GM23338 (cell line): ENCODE results near the gene SEZ6L. TPM values are rescaled to one million over a fixed set of nuclear protein-coding genes. Genes with fewer than 3 reads are reported as not detected.

Source experiments
- ATAC-seq: fragments of 200-7000 bp; cut with Tn5 transposase; 3 replicates; pipeline ENCODE4 v1.9.1; 2020
- DNase-seq: peaks from one replicate; pipeline ENCODE4 v3.0.0-alpha.2; 2015; ENCODE audit warnings: low spot score
- H2AFZ ChIP-seq: fragments of 200-600 bp; sonication (generic); 2 replicates; pipeline ENCODE4 v1.8.0; 2016; ENCODE audit warnings: antibody characterized with exemption, mild to moderate bottlenecking, moderate library complexity
- H3F3A ChIP-seq: fragments of 200-600 bp; sonication (generic); replicated peaks from 2 replicates; pipeline ENCODE4 v1.8.0; 2017; ENCODE audit warnings: antibody characterized with exemption, mixed run types, low read depth
- H3K27ac ChIP-seq: fragments of 200-600 bp; sonication (generic); 2 replicates; pipeline ENCODE4 v1.6.1; 2016; ENCODE audit warnings: low read depth
- H3K27me3 ChIP-seq: fragments of 200-600 bp; sonication (generic); 2 replicates; pipeline ENCODE4 v1.8.0; 2016; ENCODE audit warnings: mild to moderate bottlenecking, mixed run types, moderate library complexity; ENCODE audit not compliant: insufficient read depth
- H3K36me3 ChIP-seq: fragments of 200-600 bp; sonication (generic); 2 replicates; pipeline ENCODE4 v1.8.0; 2016; ENCODE audit warnings: mild to moderate bottlenecking; ENCODE audit not compliant: insufficient read depth
- H3K4me1 ChIP-seq: fragments of 200-600 bp; sonication (generic); 2 replicates; pipeline ENCODE4 v1.8.0; 2016; ENCODE audit warnings: mild to moderate bottlenecking, moderate library complexity; ENCODE audit not compliant: insufficient read depth
- H3K4me2 ChIP-seq: fragments of 200-600 bp; sonication (generic); 2 replicates; pipeline ENCODE4 v1.7.1; 2017; ENCODE audit warnings: mixed run types
- H3K4me3 ChIP-seq: fragments of 200-600 bp; sonication (generic); 2 replicates; pipeline ENCODE4 v1.6.1; 2016; ENCODE audit warnings: mixed run types
- H3K79me2 ChIP-seq: fragments of 200-600 bp; sonication (generic); replicated peaks from 2 replicates; pipeline ENCODE4 v1.8.0; 2017; ENCODE audit warnings: mild to moderate bottlenecking; ENCODE audit not compliant: insufficient read depth
- H3K9me2 ChIP-seq: fragments of 200-600 bp; sonication (generic); 2 replicates; pipeline ENCODE4 v1.8.0; 2017; ENCODE audit not compliant: insufficient read depth
- H4K20me1 ChIP-seq: fragments of 200-600 bp; sonication (generic); replicated peaks from 2 replicates; pipeline ENCODE4 v1.8.0; 2017; ENCODE audit warnings: mild to moderate bottlenecking; ENCODE audit not compliant: insufficient read depth
- H3K27ac Mint-ChIP-seq: 2 replicates; pipeline ENCODE4 v1.8.0; 2020; ENCODE audit warnings: inconsistent platforms, mild to moderate bottlenecking, moderate library complexity, mixed read lengths
- H3K27me3 Mint-ChIP-seq: 3 replicates; pipeline ENCODE4 v1.8.0; 2022; ENCODE audit warnings: low read depth, mild to moderate bottlenecking, moderate library complexity, mixed read lengths, inconsistent platforms; ENCODE audit not compliant: insufficient read depth, poor library complexity
- H3K36me3 Mint-ChIP-seq: 3 replicates; pipeline ENCODE4 v1.8.0; 2021; ENCODE audit warnings: low read depth, mild to moderate bottlenecking, inconsistent platforms, moderate library complexity, mixed read lengths
- H3K4me1 Mint-ChIP-seq: 3 replicates; pipeline ENCODE4 v1.8.0; 2020; ENCODE audit warnings: mild to moderate bottlenecking, inconsistent platforms, mixed read lengths
- H3K4me3 Mint-ChIP-seq: 3 replicates; pipeline ENCODE4 v1.8.0; 2021; ENCODE audit warnings: moderate library complexity, mild to moderate bottlenecking, inconsistent platforms, mixed read lengths
- H3K9me3 Mint-ChIP-seq: 3 replicates; pipeline ENCODE4 v1.8.0; 2020; ENCODE audit warnings: moderate library complexity, mild to moderate bottlenecking, inconsistent platforms, mixed read lengths
- CREB1 ChIP-seq: fragments of 250-450 bp; sonication (Bioruptor Pico); IDR thresholded peaks from 2 replicates; pipeline ENCODE4 v1.5.0; 2020; ENCODE audit warnings: low read depth, mild to moderate bottlenecking, moderate library complexity
- EZH2 ChIP-seq: fragments of 200-600 bp; sonication (generic); IDR thresholded peaks from one replicate; pipeline ENCODE4 v1.8.0; 2017; ENCODE audit warnings: antibody characterized with exemption, mild to moderate bottlenecking, low read depth; ENCODE audit not compliant: unreplicated experiment
- EZH2phosphoT487 ChIP-seq: fragments of 200-600 bp; sonication (generic); IDR thresholded peaks from one replicate; pipeline ENCODE4 v1.8.1; 2018; ENCODE audit warnings: antibody characterized with exemption; ENCODE audit not compliant: unreplicated experiment
- JUNB ChIP-seq: IDR thresholded peaks from one replicate; pipeline ENCODE4 v1.6.1; 2016; ENCODE audit warnings: antibody characterized with exemption; ENCODE audit not compliant: unreplicated experiment
- NANOG ChIP-seq: IDR thresholded peaks from 2 replicates; pipeline ENCODE4 v1.6.1; 2016; ENCODE audit warnings: antibody characterized with exemption, borderline replicate concordance
- POLR2AphosphoS5 ChIP-seq: IDR thresholded peaks from 2 replicates; pipeline ENCODE4 v1.6.1; 2016; ENCODE audit warnings: antibody characterized with exemption, low read depth
- STAT1 ChIP-seq: IDR thresholded peaks from one replicate; pipeline ENCODE4 v1.6.1; 2016; ENCODE audit warnings: antibody characterized with exemption; ENCODE audit not compliant: unreplicated experiment
- ZNF114 ChIP-seq: fragments of 250-450 bp; sonication (Bioruptor Pico); IDR thresholded peaks from 2 replicates; pipeline ENCODE4 v1.5.0; 2020; ENCODE audit warnings: mild to moderate bottlenecking, moderate library complexity
- ZNF331 ChIP-seq: fragments of 250-450 bp; sonication (Bioruptor Pico); IDR thresholded peaks from 2 replicates; pipeline ENCODE4 v1.5.0; 2020; ENCODE audit warnings: low read depth, mild to moderate bottlenecking, moderate library complexity
- polyA plus RNA-seq: library from polyadenylated mRNA; unstranded; fragments of >200 nt; fragmentation: Nextera tagmentation; extraction: Ambion mirVana; gene quantifications from 2 replicates; pipeline ENCODE4 v1.2.1, GENCODE V29; 2016
- total RNA-seq: library from RNA; depleted of rRNA; stranded (reverse); fragments of >200 nt; shearing (Covaris generic); gene quantifications from 2 replicates; pipeline ENCODE4 v1.2.3, GENCODE V29; 2014
- TF ChIP-seq, protein P1 (sequence below), 2 experiments: fragments of 200-600 bp in 1 of 2; sonication (generic) in 1 of 2; conservative IDR thresholded peaks; 2 replicates each; pipeline versions ENCODE4 v1.5.1 to v1.6.1; 2016 to 2017; ENCODE audit warnings: antibody characterized with exemption in 2 of 2, low read depth in 2 of 2, mild to moderate bottlenecking in 2 of 2, moderate library complexity in 1 of 2
- TF ChIP-seq, protein P2 (sequence below): fragments of 250-450 bp; sonication (Bioruptor Pico); IDR thresholded peaks from 2 replicates; pipeline ENCODE4 v1.5.0; 2020; ENCODE audit warnings: mild to moderate bottlenecking, moderate library complexity
- TF ChIP-seq, protein P3 (sequence below): IDR thresholded peaks from 2 replicates; pipeline ENCODE4 v1.6.1; 2016; ENCODE audit warnings: antibody characterized with exemption
- TF ChIP-seq, protein P4 (sequence below): IDR thresholded peaks from one replicate; pipeline ENCODE4 v1.6.1; 2018; ENCODE audit warnings: antibody characterized with exemption; ENCODE audit not compliant: unreplicated experiment

SEZ6L gene
- total and polyA plus RNA-seq, 2 experiments from 2014 or later = 0.13 to 0.24 TPM

DNA sequence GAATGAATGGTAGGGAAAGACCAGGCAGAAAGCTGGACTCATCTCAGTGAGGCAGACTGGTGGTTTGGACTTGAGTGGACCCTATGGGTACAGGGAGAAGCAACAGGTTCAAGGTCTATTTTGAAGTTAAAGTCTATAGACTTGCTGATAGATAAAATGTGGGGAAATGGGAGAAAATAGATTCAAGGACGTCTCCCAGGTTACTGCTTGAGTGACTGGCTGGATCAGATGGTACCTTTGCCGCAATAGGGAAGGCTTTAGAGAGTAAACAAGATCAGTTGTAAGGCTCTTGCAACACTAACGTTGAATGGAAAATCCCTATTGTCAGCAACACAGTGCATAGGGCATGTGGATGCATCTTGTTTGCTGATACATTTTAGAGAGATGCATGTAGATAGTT is 27.4 kb downstream of the SEZ6L start:
- Histone ChIP-seq H3K27me3 (no peaks in the 10 kb centered on the region), H3K27ac (no peak overlapping the region), H2AFZ (no peak overlapping the region), H3F3A (no peaks in the 10 kb centered on the region), H3K36me3 (no peaks in the 10 kb centered on the region), H3K4me2 (no peak overlapping the region), H3K4me1 (no peaks in the 10 kb centered on the region), H3K9me2 (peaks cover 5% of the 10 kb centered on the region; the same call in 1 of the 2 replicates), H3K79me2 (no peaks in the 10 kb centered on the region), H3K4me3 (no peak overlapping the region), H4K20me1 (no peaks in the 10 kb centered on the region)
- ATAC-seq = no peak
- Mint-ChIP-seq H3K36me3 (no peaks in the 10 kb centered on the region), H3K27me3 (peaks cover 2% of the 10 kb centered on the region), H3K27ac (no peak overlapping the region), H3K4me3 (no peak overlapping the region), H3K9me3 (no peaks in the 10 kb centered on the region), H3K4me1 (no peaks in the 10 kb centered on the region; the same call in 2 of the 3 replicates)
- no peak for TF ChIP-seq EZH2
- no peak for TF ChIP-seq CREB1
- no peak for TF ChIP-seq ZNF114 (CRISPR knock-in tag)
- no peak for TF ChIP-seq STAT1
- TF ChIP-seq, protein P1, sequence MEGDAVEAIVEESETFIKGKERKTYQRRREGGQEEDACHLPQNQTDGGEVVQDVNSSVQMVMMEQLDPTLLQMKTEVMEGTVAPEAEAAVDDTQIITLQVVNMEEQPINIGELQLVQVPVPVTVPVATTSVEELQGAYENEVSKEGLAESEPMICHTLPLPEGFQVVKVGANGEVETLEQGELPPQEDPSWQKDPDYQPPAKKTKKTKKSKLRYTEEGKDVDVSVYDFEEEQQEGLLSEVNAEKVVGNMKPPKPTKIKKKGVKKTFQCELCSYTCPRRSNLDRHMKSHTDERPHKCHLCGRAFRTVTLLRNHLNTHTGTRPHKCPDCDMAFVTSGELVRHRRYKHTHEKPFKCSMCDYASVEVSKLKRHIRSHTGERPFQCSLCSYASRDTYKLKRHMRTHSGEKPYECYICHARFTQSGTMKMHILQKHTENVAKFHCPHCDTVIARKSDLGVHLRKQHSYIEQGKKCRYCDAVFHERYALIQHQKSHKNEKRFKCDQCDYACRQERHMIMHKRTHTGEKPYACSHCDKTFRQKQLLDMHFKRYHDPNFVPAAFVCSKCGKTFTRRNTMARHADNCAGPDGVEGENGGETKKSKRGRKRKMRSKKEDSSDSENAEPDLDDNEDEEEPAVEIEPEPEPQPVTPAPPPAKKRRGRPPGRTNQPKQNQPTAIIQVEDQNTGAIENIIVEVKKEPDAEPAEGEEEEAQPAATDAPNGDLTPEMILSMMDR (conservative IDR thresholded peaks at IDR 0.05; ENCODE audit: low read depth in 2 of 2) = no peak
- TF ChIP-seq, protein P2, sequence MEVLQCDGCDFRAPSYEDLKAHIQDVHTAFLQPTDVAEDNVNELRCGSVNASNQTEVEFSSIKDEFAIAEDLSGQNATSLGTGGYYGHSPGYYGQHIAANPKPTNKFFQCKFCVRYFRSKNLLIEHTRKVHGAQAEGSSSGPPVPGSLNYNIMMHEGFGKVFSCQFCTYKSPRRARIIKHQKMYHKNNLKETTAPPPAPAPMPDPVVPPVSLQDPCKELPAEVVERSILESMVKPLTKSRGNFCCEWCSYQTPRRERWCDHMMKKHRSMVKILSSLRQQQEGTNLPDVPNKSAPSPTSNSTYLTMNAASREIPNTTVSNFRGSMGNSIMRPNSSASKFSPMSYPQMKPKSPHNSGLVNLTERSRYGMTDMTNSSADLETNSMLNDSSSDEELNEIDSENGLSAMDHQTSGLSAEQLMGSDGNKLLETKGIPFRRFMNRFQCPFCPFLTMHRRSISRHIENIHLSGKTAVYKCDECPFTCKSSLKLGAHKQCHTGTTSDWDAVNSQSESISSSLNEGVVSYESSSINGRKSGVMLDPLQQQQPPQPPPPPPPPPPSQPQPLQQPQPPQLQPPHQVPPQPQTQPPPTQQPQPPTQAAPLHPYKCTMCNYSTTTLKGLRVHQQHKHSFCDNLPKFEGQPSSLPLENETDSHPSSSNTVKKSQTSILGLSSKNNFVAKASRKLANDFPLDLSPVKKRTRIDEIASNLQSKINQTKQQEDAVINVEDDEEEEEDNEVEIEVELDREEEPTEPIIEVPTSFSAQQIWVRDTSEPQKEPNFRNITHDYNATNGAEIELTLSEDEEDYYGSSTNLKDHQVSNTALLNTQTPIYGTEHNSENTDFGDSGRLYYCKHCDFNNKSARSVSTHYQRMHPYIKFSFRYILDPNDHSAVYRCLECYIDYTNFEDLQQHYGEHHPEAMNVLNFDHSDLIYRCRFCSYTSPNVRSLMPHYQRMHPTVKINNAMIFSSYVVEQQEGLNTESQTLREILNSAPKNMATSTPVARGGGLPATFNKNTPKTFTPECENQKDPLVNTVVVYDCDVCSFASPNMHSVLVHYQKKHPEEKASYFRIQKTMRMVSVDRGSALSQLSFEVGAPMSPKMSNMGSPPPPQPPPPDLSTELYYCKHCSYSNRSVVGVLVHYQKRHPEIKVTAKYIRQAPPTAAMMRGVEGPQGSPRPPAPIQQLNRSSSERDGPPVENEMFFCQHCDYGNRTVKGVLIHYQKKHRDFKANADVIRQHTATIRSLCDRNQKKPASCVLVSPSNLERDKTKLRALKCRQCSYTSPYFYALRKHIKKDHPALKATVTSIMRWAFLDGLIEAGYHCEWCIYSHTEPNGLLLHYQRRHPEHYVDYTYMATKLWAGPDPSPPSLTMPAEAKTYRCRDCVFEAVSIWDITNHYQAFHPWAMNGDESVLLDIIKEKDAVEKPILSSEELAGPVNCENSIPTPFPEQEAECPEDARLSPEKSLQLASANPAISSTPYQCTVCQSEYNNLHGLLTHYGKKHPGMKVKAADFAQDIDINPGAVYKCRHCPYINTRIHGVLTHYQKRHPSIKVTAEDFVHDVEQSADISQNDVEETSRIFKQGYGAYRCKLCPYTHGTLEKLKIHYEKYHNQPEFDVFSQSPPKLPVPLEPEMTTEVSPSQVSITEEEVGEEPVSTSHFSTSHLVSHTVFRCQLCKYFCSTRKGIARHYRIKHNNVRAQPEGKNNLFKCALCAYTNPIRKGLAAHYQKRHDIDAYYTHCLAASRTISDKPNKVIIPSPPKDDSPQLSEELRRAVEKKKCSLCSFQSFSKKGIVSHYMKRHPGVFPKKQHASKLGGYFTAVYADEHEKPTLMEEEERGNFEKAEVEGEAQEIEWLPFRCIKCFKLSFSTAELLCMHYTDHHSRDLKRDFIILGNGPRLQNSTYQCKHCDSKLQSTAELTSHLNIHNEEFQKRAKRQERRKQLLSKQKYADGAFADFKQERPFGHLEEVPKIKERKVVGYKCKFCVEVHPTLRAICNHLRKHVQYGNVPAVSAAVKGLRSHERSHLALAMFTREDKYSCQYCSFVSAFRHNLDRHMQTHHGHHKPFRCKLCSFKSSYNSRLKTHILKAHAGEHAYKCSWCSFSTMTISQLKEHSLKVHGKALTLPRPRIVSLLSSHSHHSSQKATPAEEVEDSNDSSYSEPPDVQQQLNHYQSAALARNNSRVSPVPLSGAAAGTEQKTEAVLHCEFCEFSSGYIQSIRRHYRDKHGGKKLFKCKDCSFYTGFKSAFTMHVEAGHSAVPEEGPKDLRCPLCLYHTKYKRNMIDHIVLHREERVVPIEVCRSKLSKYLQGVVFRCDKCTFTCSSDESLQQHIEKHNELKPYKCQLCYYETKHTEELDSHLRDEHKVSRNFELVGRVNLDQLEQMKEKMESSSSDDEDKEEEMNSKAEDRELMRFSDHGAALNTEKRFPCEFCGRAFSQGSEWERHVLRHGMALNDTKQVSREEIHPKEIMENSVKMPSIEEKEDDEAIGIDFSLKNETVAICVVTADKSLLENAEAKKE (CRISPR knock-in tag) = no peak
- no peak for TF ChIP-seq EZH2phosphoT487
- no peak for TF ChIP-seq ZNF331 (CRISPR knock-in tag)
- TF ChIP-seq, protein P3, sequence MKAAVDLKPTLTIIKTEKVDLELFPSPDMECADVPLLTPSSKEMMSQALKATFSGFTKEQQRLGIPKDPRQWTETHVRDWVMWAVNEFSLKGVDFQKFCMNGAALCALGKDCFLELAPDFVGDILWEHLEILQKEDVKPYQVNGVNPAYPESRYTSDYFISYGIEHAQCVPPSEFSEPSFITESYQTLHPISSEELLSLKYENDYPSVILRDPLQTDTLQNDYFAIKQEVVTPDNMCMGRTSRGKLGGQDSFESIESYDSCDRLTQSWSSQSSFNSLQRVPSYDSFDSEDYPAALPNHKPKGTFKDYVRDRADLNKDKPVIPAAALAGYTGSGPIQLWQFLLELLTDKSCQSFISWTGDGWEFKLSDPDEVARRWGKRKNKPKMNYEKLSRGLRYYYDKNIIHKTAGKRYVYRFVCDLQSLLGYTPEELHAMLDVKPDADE = no peak
- no peak for TF ChIP-seq JUNB
- TF ChIP-seq, protein P4, sequence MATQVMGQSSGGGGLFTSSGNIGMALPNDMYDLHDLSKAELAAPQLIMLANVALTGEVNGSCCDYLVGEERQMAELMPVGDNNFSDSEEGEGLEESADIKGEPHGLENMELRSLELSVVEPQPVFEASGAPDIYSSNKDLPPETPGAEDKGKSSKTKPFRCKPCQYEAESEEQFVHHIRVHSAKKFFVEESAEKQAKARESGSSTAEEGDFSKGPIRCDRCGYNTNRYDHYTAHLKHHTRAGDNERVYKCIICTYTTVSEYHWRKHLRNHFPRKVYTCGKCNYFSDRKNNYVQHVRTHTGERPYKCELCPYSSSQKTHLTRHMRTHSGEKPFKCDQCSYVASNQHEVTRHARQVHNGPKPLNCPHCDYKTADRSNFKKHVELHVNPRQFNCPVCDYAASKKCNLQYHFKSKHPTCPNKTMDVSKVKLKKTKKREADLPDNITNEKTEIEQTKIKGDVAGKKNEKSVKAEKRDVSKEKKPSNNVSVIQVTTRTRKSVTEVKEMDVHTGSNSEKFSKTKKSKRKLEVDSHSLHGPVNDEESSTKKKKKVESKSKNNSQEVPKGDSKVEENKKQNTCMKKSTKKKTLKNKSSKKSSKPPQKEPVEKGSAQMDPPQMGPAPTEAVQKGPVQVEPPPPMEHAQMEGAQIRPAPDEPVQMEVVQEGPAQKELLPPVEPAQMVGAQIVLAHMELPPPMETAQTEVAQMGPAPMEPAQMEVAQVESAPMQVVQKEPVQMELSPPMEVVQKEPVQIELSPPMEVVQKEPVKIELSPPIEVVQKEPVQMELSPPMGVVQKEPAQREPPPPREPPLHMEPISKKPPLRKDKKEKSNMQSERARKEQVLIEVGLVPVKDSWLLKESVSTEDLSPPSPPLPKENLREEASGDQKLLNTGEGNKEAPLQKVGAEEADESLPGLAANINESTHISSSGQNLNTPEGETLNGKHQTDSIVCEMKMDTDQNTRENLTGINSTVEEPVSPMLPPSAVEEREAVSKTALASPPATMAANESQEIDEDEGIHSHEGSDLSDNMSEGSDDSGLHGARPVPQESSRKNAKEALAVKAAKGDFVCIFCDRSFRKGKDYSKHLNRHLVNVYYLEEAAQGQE = no peak
- no peak for TF ChIP-seq NANOG
- TF ChIP-seq POLR2AphosphoS5 = no peak
- no peak for DNase-seq
